A549 treated with Mapracorat at 1 μM for 4 hours (cell line): ENCODE results near the gene POFUT1. TPM values are rescaled to one million over a fixed set of nuclear protein-coding genes. Genes with fewer than 3 reads are reported as not detected.

Source experiments
- total RNA-seq: library from RNA; stranded (reverse); fragments of 200-300 nt; extraction: Qiagen RNA extraction; gene quantifications from 5 replicates; pipeline ENCODE4 v1.2.3, GENCODE V29; 2022

Gene POFUT1
- total RNA-seq = 37.5 to 49.7 TPM (median 47.1 TPM) in 5 replicates

GRCh38 chr20:32207626-32208498 lies at the start of gene POFUT1, which contains the start of gene PLAGL2:
POFUT1 (plus strand) TSS chr20:32207880; CDS start chr20:32207942, 62 bp downstream.
PLAGL2 (minus strand) TSS chr20:32207743; CDS start chr20:32202178, 5,565 bp downstream.

GRCh38 chr20:32277361-32278198 lies 69.9 kb downstream of the POFUT1 start, which contains the start of gene KIF3B:
KIF3B (plus strand) TSS chr20:32277651; CDS start chr20:32309778, 32,127 bp downstream.

Other genes starting within 250 kb of the POFUT1 start
- gene XKR7, start 239.7 kb upstream of the POFUT1 start, total RNA-seq = 0.01 to 0.02 TPM in 2 of 5 replicates, not detected in the others
- gene CCM2L, start 197.4 kb upstream of the POFUT1 start, total RNA-seq = 0.27 to 0.61 TPM (median 0.35 TPM) in 5 replicates
- 0.08 to 0.20 TPM (median 0.12 TPM) in 5 replicates for gene HCK, start 155.6 kb upstream of the POFUT1 start, total RNA-seq
- 32.8 to 36.9 TPM (median 35.9 TPM) in 5 replicates for gene TM9SF4, start 98.2 kb upstream of the POFUT1 start, total RNA-seq
- 14.7 to 16.4 TPM (median 15.1 TPM) in 5 replicates for gene PLAGL2, start 137 bp upstream of the POFUT1 start, total RNA-seq
- 22.7 to 27.2 TPM (median 24.4 TPM) in 5 replicates for gene KIF3B, start 69.8 kb downstream of the POFUT1 start, total RNA-seq
- 27.4 to 32.5 TPM (median 32.2 TPM) in 5 replicates for gene ASXL1, start 150.5 kb downstream of the POFUT1 start, total RNA-seq